GM13976 (cell line): Measurements from ENCODE around the gene BTNL9.

ENCODE experiments used
- DNase-seq: peaks from one replicate; pipeline ENCODE4 v3.0.0; 2012; ENCODE audit warnings: low spot score
- CTCF ChIP-seq: IDR thresholded peaks from 2 replicates; pipeline ENCODE4 v1.5.1; 2012; ENCODE audit warnings: borderline replicate concordance, mild to moderate bottlenecking; ENCODE audit not compliant: insufficient read depth; ENCODE audit errors: extremely low read depth, missing control alignments, control extremely low read depth
- in situ Hi-C: fragments of 300-500 bp; cut with MboI; formaldehyde crosslinking; loops from one replicate; pipeline ENCODE4 v1.12.0; 2022; ENCODE audit warnings: low sequenced_read_pairs, mixed read lengths, inconsistent platforms; ENCODE audit not compliant: unreplicated experiment

BTNL9 gene

GRCh38 chr5:181056431-181056830, 16.4 kb downstream of the BTNL9 start:
- in situ Hi-C loops, result no loop called here
- no peak for DNase-seq
- no peak for TF ChIP-seq CTCF

- in situ Hi-C loops, result no loop called here
- TF ChIP-seq CTCF, result no peak
- no peak for DNase-seq
Measured at GRCh38 chr5:181058321-181058720, 18.3 kb downstream of the BTNL9 start.

DNA sequence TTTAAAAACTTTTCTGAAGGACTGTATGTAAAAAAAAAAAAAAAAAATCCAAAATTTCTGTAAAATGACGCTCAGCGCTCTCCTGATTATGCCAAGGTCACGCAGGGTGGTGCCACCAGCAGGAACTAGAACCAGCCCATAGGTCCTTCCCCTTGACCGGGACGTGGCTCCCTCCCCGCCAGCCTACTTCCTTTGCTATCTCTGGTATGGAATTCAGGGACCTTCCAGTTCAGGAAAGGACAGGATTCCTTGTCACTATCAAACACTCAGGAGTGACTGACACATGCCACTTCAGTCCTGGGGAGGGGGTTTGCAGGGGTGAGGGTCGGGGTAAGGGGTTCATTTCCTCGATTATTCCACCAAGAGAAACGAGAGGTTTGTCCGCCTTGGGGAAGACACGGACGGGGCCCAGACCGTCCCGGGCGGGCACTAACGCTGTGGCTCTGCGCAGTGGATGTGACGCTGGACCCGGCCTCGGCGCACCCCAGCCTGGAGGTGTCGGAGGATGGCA, 18.8 kb downstream of the BTNL9 start:
- no peak for DNase-seq
- TF ChIP-seq CTCF, result no peak
- in situ Hi-C loops, result no loop called here

DNA sequence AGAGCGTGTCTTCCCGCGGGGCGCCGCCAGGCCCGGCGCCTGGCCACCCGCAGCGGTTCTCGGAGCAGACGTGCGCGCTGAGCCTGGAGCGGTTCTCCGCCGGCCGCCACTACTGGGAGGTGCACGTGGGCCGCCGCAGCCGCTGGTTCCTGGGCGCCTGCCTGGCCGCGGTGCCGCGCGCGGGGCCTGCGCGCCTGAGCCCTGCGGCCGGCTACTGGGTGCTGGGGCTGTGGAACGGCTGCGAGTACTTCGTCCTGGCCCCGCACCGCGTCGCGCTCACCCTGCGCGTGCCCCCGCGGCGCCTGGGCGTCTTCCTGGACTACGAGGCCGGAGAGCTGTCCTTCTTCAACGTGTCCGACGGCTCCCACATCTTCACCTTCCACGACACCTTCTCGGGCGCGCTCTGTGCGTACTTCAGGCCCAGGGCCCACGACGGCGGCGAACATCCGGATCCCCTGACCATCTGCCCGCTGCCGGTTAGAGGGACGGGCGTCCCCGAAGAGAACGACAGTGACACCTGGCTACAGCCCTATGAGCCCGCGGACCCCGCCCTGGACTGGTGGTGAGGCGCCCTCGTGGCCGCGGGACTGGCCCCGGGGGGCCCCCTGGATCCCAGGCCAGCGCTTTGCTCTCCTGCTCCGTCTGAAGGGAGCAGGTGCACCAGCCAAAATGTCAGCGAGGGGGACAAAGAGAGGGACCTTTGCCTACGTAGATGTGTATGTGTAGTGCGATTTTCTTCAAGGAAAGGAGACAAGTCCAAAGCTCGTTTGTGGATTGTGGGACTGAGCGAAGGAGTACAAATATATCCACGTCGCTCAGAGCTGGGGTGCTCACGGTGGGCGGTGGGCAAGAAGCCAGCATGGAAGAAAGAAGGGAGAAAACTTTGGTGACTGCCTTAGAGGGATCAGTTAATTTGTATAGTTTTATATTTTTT, 19.5 kb downstream of the BTNL9 start:
- in situ Hi-C loops, result no loop called here
- TF ChIP-seq CTCF, result no peak
- no peak for DNase-seq

DNA sequence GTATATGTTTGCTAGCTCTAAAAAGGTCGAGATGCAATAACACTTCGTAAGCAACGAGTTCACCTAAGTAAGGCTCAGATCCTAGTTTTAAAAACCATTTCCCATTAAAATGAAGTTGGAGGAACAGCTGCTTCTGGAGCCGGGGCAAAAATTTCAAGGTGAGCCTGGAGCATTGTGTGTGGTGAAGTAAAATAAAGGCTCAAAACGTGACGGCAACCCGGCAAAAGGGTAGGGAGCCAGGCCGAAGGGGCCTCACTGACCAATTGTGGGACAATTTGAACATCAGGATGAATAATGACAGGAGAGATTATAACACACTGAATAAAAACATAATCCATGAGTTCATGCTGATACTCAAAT, 20.1 kb downstream of the BTNL9 start:
- in situ Hi-C loops, result no loop called here

DNA sequence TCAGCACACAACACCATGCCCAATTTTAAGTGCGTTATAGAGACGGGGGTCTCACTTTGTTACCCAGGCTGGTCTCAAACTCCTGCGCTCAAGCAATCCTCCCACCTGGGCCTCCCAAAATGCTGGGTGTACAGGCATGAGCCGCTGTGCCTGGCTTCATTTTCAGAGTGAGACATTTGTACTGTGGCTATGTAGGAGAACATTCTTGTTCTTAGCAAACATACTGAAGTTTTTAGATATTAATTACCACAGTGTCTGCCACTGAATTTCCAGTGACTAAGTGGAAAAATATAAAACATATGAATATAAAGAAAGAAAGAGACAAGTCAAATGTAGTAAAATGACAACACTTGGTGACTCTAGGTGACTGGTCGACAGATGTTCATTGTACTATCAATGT, 20.9 kb downstream of the BTNL9 start:
- TF ChIP-seq CTCF, result no peak
- in situ Hi-C loops, result no loop called here
- DNase-seq, result no peak

More for the DNA sequence above, 20.1 kb downstream of the BTNL9 start:
- TF ChIP-seq CTCF, result no peak
- DNase-seq, result no peak
